H1 (cell line): ENCODE data around the gene PHLDA1. TPM values are rescaled to one million over a fixed set of nuclear protein-coding genes. Genes with fewer than 3 reads are reported as not detected.

Experiments
- CTCF ChIA-PET: fragments of 300-600 bp; sonication (Branson Sonifier 250); formaldehyde crosslinking; loops from one replicate; lab custom pipeline; 2021; ENCODE audit not compliant: partially characterized antibody; lab: Charles Lee
- POLR2A ChIA-PET: fragments of 300-600 bp; sonication (Branson Sonifier 250); formaldehyde crosslinking; loops from one replicate; lab custom pipeline; 2021; ENCODE audit warnings: inconsistent platforms; ENCODE audit not compliant: partially characterized antibody; lab: Charles Lee
- DNase-seq, 2 experiments: peaks; one replicate each; pipeline versions ENCODE4 v3.0.0 to v3.0.0-alpha.2; 2010 to 2022; ENCODE audit warnings: low spot score in 2 of 2, low read depth in 1 of 2, mixed read lengths in 1 of 2
- FAIRE-seq: peaks from 2 replicates; lab custom pipeline; 2011; peaks lifted over from hg19 to GRCh38; lab: Jason Lieb, UNC
- H2AFZ ChIP-seq: 2 replicates; pipeline ENCODE4 v1.8.1; 2012; ENCODE audit warnings: low read length, inconsistent platforms
- H2AK5ac ChIP-seq: 2 replicates; pipeline ENCODE4 v1.6.1; 2013; ENCODE audit warnings: low read depth, low read length
- H2BK120ac ChIP-seq: replicated peaks from 2 replicates; pipeline ENCODE3; 2013; ENCODE audit warnings: low read depth, low read length, inconsistent platforms
- H2BK12ac ChIP-seq: 2 replicates; pipeline ENCODE4 v1.6.1; 2013; ENCODE audit warnings: low read depth, low read length
- H2BK15ac ChIP-seq: 2 replicates; pipeline ENCODE4 v1.6.1; 2013; ENCODE audit warnings: low read length
- H2BK20ac ChIP-seq: 2 replicates; pipeline ENCODE4 v1.6.1; 2013; ENCODE audit warnings: low read length
- H2BK5ac ChIP-seq: 2 replicates; pipeline ENCODE4 v1.6.1; 2013; ENCODE audit warnings: low read depth, low read length
- H3K14ac ChIP-seq: 2 replicates; pipeline ENCODE4 v1.6.1; 2013; ENCODE audit warnings: inconsistent platforms; ENCODE audit not compliant: insufficient read length
- H3K18ac ChIP-seq: 2 replicates; pipeline ENCODE4 v1.6.1; 2013; ENCODE audit warnings: low read length; ENCODE audit errors: extremely low read depth
- H3K23ac ChIP-seq: 2 replicates; pipeline ENCODE4 v1.6.1; 2013; ENCODE audit warnings: inconsistent platforms; ENCODE audit not compliant: insufficient read length
- H3K23me2 ChIP-seq: 2 replicates; pipeline ENCODE4 v1.6.1; 2013; ENCODE audit warnings: low read depth, low read length
- H3K27ac ChIP-seq: 2 replicates; pipeline ENCODE4 v1.6.1; 2011; ENCODE audit warnings: low read depth, low read length, inconsistent platforms
- H3K27me3 ChIP-seq, 4 experiments: replicated peaks in 1 of 4; 1 replicate in 1 of 4; 2 replicates in 3 of 4; pipeline versions ENCODE4 v1.6.1 to v1.8.1; 2011 to 2013; ENCODE audit warnings: low read length in 3 of 4, mild to moderate bottlenecking in 3 of 4, inconsistent platforms in 2 of 4, mixed read lengths in 2 of 4, moderate library complexity in 1 of 4; ENCODE audit not compliant: control insufficient read depth in 3 of 4, insufficient read depth in 3 of 4; ENCODE audit errors: extremely low read depth in 1 of 4
- H3K36me3 ChIP-seq, 4 experiments: 2 replicates each; pipeline versions ENCODE4 v1.6.1 to v1.8.1; 2011 to 2013; ENCODE audit warnings: mild to moderate bottlenecking in 4 of 4, low read length in 3 of 4, moderate library complexity in 2 of 4, control low read depth in 1 of 4, inconsistent platforms in 1 of 4; ENCODE audit not compliant: insufficient read depth in 4 of 4, control insufficient read depth in 2 of 4
- H3K4ac ChIP-seq: replicated peaks from 2 replicates; pipeline ENCODE3; 2013; ENCODE audit warnings: low read length, low read depth, mixed read lengths, inconsistent platforms; ENCODE audit not compliant: insufficient read length
- H3K4me1 ChIP-seq, 4 experiments: replicated peaks in 1 of 4; 1 replicate in 1 of 4; 2 replicates in 3 of 4; pipeline versions ENCODE4 v1.6.1 to v1.8.1; 2011 to 2013; ENCODE audit warnings: low read length in 3 of 4, inconsistent platforms in 2 of 4, mixed read lengths in 1 of 4; ENCODE audit not compliant: insufficient read depth in 4 of 4, control insufficient read depth in 3 of 4
- H3K4me2 ChIP-seq, 2 experiments: 2 replicates each; pipeline versions ENCODE4 v1.6.1 to v1.8.1; 2011 to 2013; ENCODE audit warnings: low read depth in 2 of 2, low read length in 2 of 2, control low read depth in 1 of 2, inconsistent platforms in 1 of 2, mild to moderate bottlenecking in 1 of 2; ENCODE audit not compliant: insufficient read depth in 1 of 2
- H3K4me3 ChIP-seq, 4 experiments: fragments of 200-600, 300-600 bp in 1 of 4; sonication (generic), shearing (Covaris generic), sonication (Bioruptor Twin) in 1 of 4; 2 replicates each; pipeline versions ENCODE4 v1.5.1 to v1.8.1; 2011 to 2016; ENCODE audit warnings: low read length in 4 of 4, low read depth in 3 of 4, control low read depth in 2 of 4, inconsistent platforms in 2 of 4, mild to moderate bottlenecking in 2 of 4, mixed read lengths in 1 of 4, moderate library complexity in 1 of 4; ENCODE audit not compliant: insufficient read depth in 2 of 4; ENCODE audit errors: extremely low read depth in 1 of 4
- H3K56ac ChIP-seq: replicated peaks from 2 replicates; pipeline ENCODE3; 2013; ENCODE audit warnings: low read depth, mild to moderate bottlenecking, mixed read lengths, low read length, inconsistent platforms; ENCODE audit not compliant: insufficient read length
- H3K79me1 ChIP-seq: 2 replicates; pipeline ENCODE4 v1.6.1; 2013; ENCODE audit warnings: low read depth, low read length, control low read depth
- H3K79me2 ChIP-seq, 2 experiments: 2 replicates each; pipeline versions ENCODE4 v1.6.1 to v1.8.1; 2012 to 2013; ENCODE audit warnings: low read length in 2 of 2, mild to moderate bottlenecking in 2 of 2, inconsistent platforms in 1 of 2; ENCODE audit not compliant: insufficient read depth in 2 of 2, control insufficient read depth in 1 of 2
- H3K9ac ChIP-seq, 4 experiments: replicated peaks in 1 of 4; 1 replicate in 1 of 4; 2 replicates in 3 of 4; pipeline versions ENCODE4 v1.6.1 to v1.8.1; 2011 to 2013; ENCODE audit warnings: low read depth in 3 of 4, low read length in 3 of 4, control low read depth in 2 of 4, mild to moderate bottlenecking in 2 of 4, moderate library complexity in 2 of 4, inconsistent platforms in 1 of 4; ENCODE audit errors: extremely low read depth in 1 of 4
- H3K9me3 ChIP-seq, 2 experiments: 2 replicates each; pipeline versions ENCODE4 v1.6.1 to v1.8.1; 2012 to 2013; ENCODE audit warnings: mild to moderate bottlenecking in 2 of 2, moderate library complexity in 2 of 2, control low read depth in 1 of 2, inconsistent platforms in 1 of 2, low read depth in 1 of 2, low read length in 1 of 2, mixed read lengths in 1 of 2; ENCODE audit not compliant: insufficient read depth in 2 of 2
- H4K20me1 ChIP-seq, 2 experiments: replicated peaks in 1 of 2; 2 replicates each; pipeline versions ENCODE3 to v1.8.1; 2011 to 2013; ENCODE audit warnings: inconsistent platforms in 2 of 2, low read length in 2 of 2, mild to moderate bottlenecking in 1 of 2; ENCODE audit not compliant: insufficient read depth in 2 of 2, control insufficient read depth in 1 of 2
- H4K5ac ChIP-seq: 2 replicates; pipeline ENCODE4 v1.6.1; 2013; ENCODE audit warnings: low read length, low read depth, mixed read lengths, inconsistent platforms; ENCODE audit not compliant: insufficient read length
- H4K8ac ChIP-seq: 2 replicates; pipeline ENCODE4 v1.8.0; 2013; ENCODE audit warnings: mild to moderate bottlenecking, moderate library complexity, low read length, inconsistent platforms; ENCODE audit not compliant: insufficient read depth; ENCODE audit errors: extremely low read depth
- H4K91ac ChIP-seq: replicated peaks from 2 replicates; pipeline ENCODE3; 2013; ENCODE audit warnings: low read length, mixed read lengths, inconsistent platforms; ENCODE audit not compliant: insufficient read length
- BRCA1 ChIP-seq: IDR thresholded peaks from 2 replicates; pipeline ENCODE4 v1.6.1; 2012; ENCODE audit warnings: low read depth, low read length, improper control_type of control experiment
- CEBPB ChIP-seq: IDR thresholded peaks from 2 replicates; pipeline ENCODE4 v1.6.1; 2012; ENCODE audit warnings: low read depth, low read length
- CTBP2 ChIP-seq: IDR thresholded peaks from 2 replicates; pipeline ENCODE4 v1.7.0; 2011; ENCODE audit warnings: borderline replicate concordance, mild to moderate bottlenecking, moderate library complexity, mixed read lengths, low read length; ENCODE audit not compliant: insufficient read depth, insufficient read length
- EP300 ChIP-seq, 2 experiments: IDR thresholded peaks; 1 replicate in 1 of 2; 2 replicates in 1 of 2; pipeline ENCODE4 v1.6.1; 2011 to 2012; ENCODE audit warnings: low read depth in 2 of 2, low read length in 2 of 2, mild to moderate bottlenecking in 2 of 2, borderline replicate concordance in 1 of 2, inconsistent platforms in 1 of 2, moderate library complexity in 1 of 2
- HDAC6 ChIP-seq: IDR thresholded peaks from one replicate; pipeline ENCODE4 v1.7.1; 2012; ENCODE audit warnings: low read depth, mild to moderate bottlenecking, inconsistent platforms, low read length, moderate library complexity
- KDM1A ChIP-seq: fragments of 200-600, 300-600 bp; sonication (generic); IDR thresholded peaks from 2 replicates; pipeline ENCODE4 v1.7.1; 2016; ENCODE audit warnings: mild to moderate bottlenecking, low read length, borderline replicate concordance
- MAFK ChIP-seq: IDR thresholded peaks from 2 replicates; pipeline ENCODE4 v1.6.1; 2012; ENCODE audit warnings: low read depth, mild to moderate bottlenecking, improper control_type of control experiment, low read length
- RXRA ChIP-seq: IDR thresholded peaks from 2 replicates; pipeline ENCODE4 v1.6.1; 2011; ENCODE audit warnings: low read depth, mild to moderate bottlenecking, low read length, moderate library complexity; ENCODE audit not compliant: insufficient read depth
- SIN3A ChIP-seq, 2 experiments: IDR thresholded peaks in 1 of 2; conservative IDR thresholded peaks in 1 of 2; 2 replicates each; pipeline ENCODE4 v1.6.1; 2011 to 2012; ENCODE audit warnings: low read length in 2 of 2, improper control_type of control experiment in 1 of 2, low read depth in 1 of 2, mild to moderate bottlenecking in 1 of 2
- SP1 ChIP-seq: IDR thresholded peaks from 2 replicates; pipeline ENCODE4 v1.6.1; 2011; ENCODE audit warnings: low read depth, low read length
- WGBS, 2 experiments: shearing (Covaris generic) in 1 of 2; methylation state at CpG; one replicate each; pipeline versions ENCODE4 v1.1.6 to v1.1.7; 2013 to 2015; ENCODE audit warnings: low lambda C conversion rate in 2 of 2, mixed read lengths in 2 of 2, inconsistent platforms in 1 of 2, low coverage in 1 of 2, missing lambda C conversion rate in 1 of 2; ENCODE audit not compliant: insufficient replicate concordance in 2 of 2, insufficient coverage in 1 of 2, insufficient read length in 1 of 2; ENCODE audit errors: extremely low coverage in 1 of 2, missing lambda C conversion rate in 1 of 2; 5-methylcytosine and 5-hydroxymethylcytosine counted together
- polyA plus RNA-seq, 7 experiments: library from polyadenylated mRNA; depleted of rRNA in 3 of 7; stranded (reverse) in 5 of 7; unstranded in 2 of 7; fragments of >200 nt in 5 of 7; fragments of 200-250 nt in 2 of 7; gene quantifications; 1 replicate in 5 of 7; 2 replicates in 1 of 7; 4 replicates in 1 of 7; pipeline versions ENCODE4 v1.2.1 to v1.2.3, GENCODE V29; 2011 to 2013; ENCODE audit warnings: missing spikeins in 2 of 7, mixed read lengths in 2 of 7
- total RNA-seq: library from RNA; stranded (reverse); fragmentation: NEBNext Ultra II Directional; extraction: Animal tissue kit (Norgen Biotek cat#: 25700); gene quantifications from 2 replicates; pipeline ENCODE4 v1.2.1, GENCODE V29; 2021
- TF ChIP-seq, protein P1 (sequence below): IDR thresholded peaks from 2 replicates; pipeline ENCODE4 v1.6.1; 2012; ENCODE audit warnings: inconsistent platforms
- TF ChIP-seq, protein P2 (sequence below): IDR thresholded peaks from 2 replicates; pipeline ENCODE4 v1.6.1; 2012; ENCODE audit warnings: low read length, inconsistent platforms

PHLDA1 gene
- total and polyA plus RNA-seq, 2 of the 8 experiments (the other 6 are each of a cell fraction or from before 2014, with no cell fraction given): 18.9 to 19.4 TPM

DNA sequence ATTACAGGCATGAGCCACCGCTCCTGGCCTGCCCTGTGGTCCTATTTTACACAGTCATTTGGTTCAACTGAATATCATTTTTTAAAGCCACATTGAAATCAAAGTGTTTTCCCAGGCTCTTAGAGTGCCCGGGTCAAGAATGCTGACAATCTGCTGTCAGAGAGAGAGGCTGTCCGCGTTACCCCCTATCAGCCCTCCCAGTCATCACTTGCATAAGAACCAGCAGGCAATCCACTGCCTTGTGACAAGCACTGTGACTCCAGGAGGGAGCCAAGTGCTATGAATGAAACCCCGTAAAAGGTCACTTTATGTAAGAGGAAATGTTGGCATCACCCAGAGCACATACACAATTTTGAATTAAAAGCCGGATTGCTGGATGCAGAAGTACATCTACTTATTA lies 13.5 kb downstream of the PHLDA1 start:
- no peak overlapping the region for H2BK5ac ChIP-seq
- no peak overlapping the region for H3K18ac ChIP-seq
- H2BK20ac ChIP-seq: no peak overlapping the region
- no peak for FAIRE-seq
- no peaks in the 10 kb centered on the region for H3K79me2 ChIP-seq
- no peak overlapping the region for H3K27ac ChIP-seq
- no peak overlapping the region for H4K91ac ChIP-seq
- no peak overlapping the region for H3K4ac ChIP-seq
- no peak overlapping the region for H3K9ac ChIP-seq
- no peak overlapping the region for H4K5ac ChIP-seq
- CTCF ChIA-PET: no interaction called here
- no peak overlapping the region for H2BK120ac ChIP-seq
- no peaks in the 10 kb centered on the region for H3K23me2 ChIP-seq
- DNase-seq: no peak
- no peak overlapping the region for H3K14ac ChIP-seq
- H3K79me1 ChIP-seq: no peaks in the 10 kb centered on the region
- no peak overlapping the region for H2BK15ac ChIP-seq
- H3K56ac ChIP-seq: no peak overlapping the region
- no peak overlapping the region for H3K4me3 ChIP-seq
- H2AK5ac ChIP-seq: no peak overlapping the region
- peaks cover 4 to 19% (median 8%) of the 10 kb centered on the region in 4 experiments; a peak in 6 of 7 replicates for H3K4me1 ChIP-seq
- no peaks in the 10 kb centered on the region for H4K20me1 ChIP-seq
- 0 out of 4 replicates have a peak overlapping the region, but pooled peaks have one; percentile 6 to 16 for H3K4me2 ChIP-seq
- H3K27me3 ChIP-seq: no peaks in the 10 kb centered on the region
- H3K36me3 ChIP-seq: no peaks in the 10 kb centered on the region
- H3K9me3 ChIP-seq: no peaks in the 10 kb centered on the region
- no peak overlapping the region for H2AFZ ChIP-seq
- WGBS, 2 experiments: 42% methylated on average over 6 of the region's 6 CpGs; no CpG with 5 or more reads in 1 of the 2 experiments
- POLR2A ChIA-PET: interaction anchor here (6.6 kb wide), 1 partner anchor 14 kb away, joined by 29 read pairs; the partner anchor contains the start of gene PHLDA1
- H4K8ac ChIP-seq: no peak overlapping the region
- H3K23ac ChIP-seq: no peak overlapping the region
- H2BK12ac ChIP-seq: no peak overlapping the region
- TF ChIP-seq EP300 (IDR thresholded peaks at IDR 0.05; ENCODE audit: borderline replicate concordance in 1 of 2, low read depth in 2 of 2, low read length in 2 of 2) (no peak), KDM1A (no peak), RXRA (no peak), MAFK (no peak), CEBPB (0 out of 2 replicates have a peak, but pooled peaks have one; percentile 18), BRCA1 (no peak), CTBP2 (no peak), SP1 (no peak), SIN3A (conservative IDR thresholded peaks at IDR 0.05 in 1 of 2, IDR thresholded peaks at IDR 0.05 in 1 of 2; ENCODE audit: low read depth in 1 of 2, low read length in 2 of 2) (peak in 1 of 2 experiments; percentile 54; a peak in 1 of 4 replicates), HDAC6 (no peak)
- TF ChIP-seq, protein P1, sequence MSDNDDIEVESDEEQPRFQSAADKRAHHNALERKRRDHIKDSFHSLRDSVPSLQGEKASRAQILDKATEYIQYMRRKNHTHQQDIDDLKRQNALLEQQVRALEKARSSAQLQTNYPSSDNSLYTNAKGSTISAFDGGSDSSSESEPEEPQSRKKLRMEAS: no peak
- TF ChIP-seq, protein P2, sequence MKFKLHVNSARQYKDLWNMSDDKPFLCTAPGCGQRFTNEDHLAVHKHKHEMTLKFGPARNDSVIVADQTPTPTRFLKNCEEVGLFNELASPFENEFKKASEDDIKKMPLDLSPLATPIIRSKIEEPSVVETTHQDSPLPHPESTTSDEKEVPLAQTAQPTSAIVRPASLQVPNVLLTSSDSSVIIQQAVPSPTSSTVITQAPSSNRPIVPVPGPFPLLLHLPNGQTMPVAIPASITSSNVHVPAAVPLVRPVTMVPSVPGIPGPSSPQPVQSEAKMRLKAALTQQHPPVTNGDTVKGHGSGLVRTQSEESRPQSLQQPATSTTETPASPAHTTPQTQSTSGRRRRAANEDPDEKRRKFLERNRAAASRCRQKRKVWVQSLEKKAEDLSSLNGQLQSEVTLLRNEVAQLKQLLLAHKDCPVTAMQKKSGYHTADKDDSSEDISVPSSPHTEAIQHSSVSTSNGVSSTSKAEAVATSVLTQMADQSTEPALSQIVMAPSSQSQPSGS: no peak
